Right kidney (tissue), 1 donor: Measurements from ENCODE around the gene RAI14.
"Not testable (repeated sequence)": the region's sequence is repeated elsewhere in the genome, so short reads cannot be mapped to it uniquely, and the experiment has no call there.

ENCODE experiments used
- DNase-seq: peaks from one replicate; pipeline ENCODE4 v3.0.0-alpha.2; 2016

RAI14 gene

GRCh38 chr5:34822956-34823715 lies 167.0 kb downstream of the RAI14 start:
- DNase-seq, result no peak

- no peak for DNase-seq
Measured at GRCh38 chr5:34826347-34826746, 170.2 kb downstream of the RAI14 start.

GRCh38 chr5:34827588-34828506 lies 171.7 kb downstream of the RAI14 start:
- DNase-seq, result no peak

- DNase-seq, result not testable (repeated sequence)
Measured at GRCh38 chr5:34830827-34831226, 174.7 kb downstream of the RAI14 start.

- DNase-seq, result no peak
Measured at GRCh38 chr5:34831303-34831702, 175.2 kb downstream of the RAI14 start.

GRCh38 chr5:34832568-34832967 lies 176.4 kb downstream of the RAI14 start:
- no peak for DNase-seq

- no peak for DNase-seq
Measured at GRCh38 chr5:34833090-34833489, 177.0 kb downstream of the RAI14 start.

GRCh38 chr5:34833976-34834793 lies 178.1 kb downstream of the RAI14 start:
- DNase-seq, result no peak

GRCh38 chr5:34834794-34835089 lies 178.6 kb downstream of the RAI14 start:
- DNase-seq, result no peak

GRCh38 chr5:34835664-34836063 lies 179.5 kb downstream of the RAI14 start:
- no peak for DNase-seq

- peak; percentile 99 for DNase-seq
Measured at GRCh38 chr5:34838785-34839714, 182.9 kb downstream of the RAI14 start, which contains the start of gene TTC23L. Gene TTC23L (plus strand): TSS chr5:34839164. CDS start chr5:34840672, 1,508 bp downstream.

GRCh38 chr5:34841816-34842215 lies 185.7 kb downstream of the RAI14 start:
- DNase-seq, result no peak

GRCh38 chr5:34842554-34842953 lies 186.4 kb downstream of the RAI14 start:
- no peak for DNase-seq

GRCh38 chr5:34843497-34843896 lies 187.4 kb downstream of the RAI14 start:
- no peak for DNase-seq

GRCh38 chr5:34844106-34844505 lies 188.0 kb downstream of the RAI14 start:
- no peak for DNase-seq

GRCh38 chr5:34844999-34845398 lies 188.9 kb downstream of the RAI14 start:
- DNase-seq, result no peak

- DNase-seq, result no peak
Measured at GRCh38 chr5:34847056-34847455, 190.9 kb downstream of the RAI14 start.

GRCh38 chr5:34847552-34847951 lies 191.4 kb downstream of the RAI14 start:
- no peak for DNase-seq

GRCh38 chr5:34848230-34848629 lies 192.1 kb downstream of the RAI14 start:
- DNase-seq, result no peak

- no peak for DNase-seq
Measured at GRCh38 chr5:34849253-34849652, 193.1 kb downstream of the RAI14 start.

GRCh38 chr5:34854459-34855174 lies 198.5 kb downstream of the RAI14 start:
- DNase-seq, result peak; percentile 12
